Measurements from ENCODE around the gene SLC12A7. TPM values are rescaled to one million over a fixed set of nuclear protein-coding genes. Genes with fewer than 3 reads are reported as not detected.

The SLC12A7 gene
- total RNA-seq, 6 experiments from 2014 or later, result 38.9 to 65.2 (median 53.3) TPM

GRCh38 chr5:1011226-1011631, 100.6 kb downstream of the SLC12A7 start:
- peaks cover 0 to 5% (median 2%) of the 10 kb centered on the region in 4 donors for H3K4me1 ChIP-seq
- no peaks in the 10 kb centered on the region for H3K9me3 ChIP-seq
- ATAC-seq, result peak; percentile 34 to 63 (median 50)
- WGBS (ENCODE audit: insufficient coverage, low coverage, low lambda C conversion rate, missing lambda C conversion rate), result 49% methylated on average over 9 of the region's 11 CpGs
- no peak overlapping the region for H3K27ac ChIP-seq
- H3K36me3 ChIP-seq, result no peaks in the 10 kb centered on the region
- no peak overlapping the region for H3K4me3 ChIP-seq
- TF ChIP-seq POLR2A (IDR thresholded peaks at IDR 0.05) (no peak), CTCF (IDR thresholded peaks at IDR 0.05) (peak; percentile 28 to 53 (median 50))
- H3K27me3 ChIP-seq, result peaks cover 0 to 12% of the 10 kb centered on the region in 2 donors
- intact Hi-C loops (cut with DNase I), result no loop called here
- DNase-seq, result peak; percentile 49 to 70 (median 53)

GRCh38 chr5:1010641-1011046, 101.2 kb downstream of the SLC12A7 start:
- Histone ChIP-seq H3K36me3 (no peaks in the 10 kb centered on the region), H3K9me3 (no peaks in the 10 kb centered on the region), H3K27me3 (peaks cover 0 to 12% of the 10 kb centered on the region in 2 donors), H3K4me1 (peaks cover 0 to 5% (median 2%) of the 10 kb centered on the region in 4 donors), H3K4me3 (no peak overlapping the region), H3K27ac (no peak overlapping the region)
- WGBS (ENCODE audit: insufficient coverage, low coverage, low lambda C conversion rate, missing lambda C conversion rate), result 20% methylated on average over 1 of the region's 13 CpGs
- intact Hi-C loops (cut with DNase I), result no loop called here
- DNase-seq (peak; percentile 26 to 55 (median 46)), ATAC-seq (peak in 2 of 4 donors; percentile 11 to 35)
- no peak for TF ChIP-seq POLR2A (IDR thresholded peaks at IDR 0.05)
- TF ChIP-seq CTCF (IDR thresholded peaks at IDR 0.05), result no peak

GRCh38 chr5:1010181-1010510, 101.7 kb downstream of the SLC12A7 start:
- TF ChIP-seq POLR2A (IDR thresholded peaks at IDR 0.05), result no peak
- peak in 2 of 4 donors; percentile 16 to 19 for TF ChIP-seq CTCF (IDR thresholded peaks at IDR 0.05)
- 50% methylated on average over 3 of the region's 4 CpGs for WGBS (ENCODE audit: insufficient coverage, low coverage, low lambda C conversion rate, missing lambda C conversion rate)
- Histone ChIP-seq H3K9me3 (no peaks in the 10 kb centered on the region), H3K27me3 (peaks cover 0 to 12% of the 10 kb centered on the region in 2 donors), H3K4me1 (peaks cover 0 to 9% (median 2%) of the 10 kb centered on the region in 4 donors), H3K27ac (no peak overlapping the region), H3K4me3 (no peak overlapping the region), H3K36me3 (no peaks in the 10 kb centered on the region)
- DNase-seq (peak in 1 of 3 donors; percentile 15), ATAC-seq (peak in 1 of 4 donors; percentile 26)
- intact Hi-C loops (cut with DNase I), result no loop called here

GRCh38 chr5:1009359-1010180, 102.3 kb downstream of the SLC12A7 start:
- intact Hi-C loops (cut with DNase I), result no loop called here

More at GRCh38 chr5:1009359-1010180, 102.3 kb downstream of the SLC12A7 start:
- WGBS (ENCODE audit: insufficient coverage, low coverage, low lambda C conversion rate, missing lambda C conversion rate), result 5% methylated on average over 14 of the region's 70 CpGs
- TF ChIP-seq CTCF (IDR thresholded peaks at IDR 0.05) (no peak), POLR2A (IDR thresholded peaks at IDR 0.05) (no peak)
- Histone ChIP-seq H3K4me3 (peak overlapping the region; percentile 31 to 51 (median 32)), H3K4me1 (peaks cover 0 to 14% (median 2%) of the 10 kb centered on the region in 4 donors), H3K9me3 (no peaks in the 10 kb centered on the region), H3K27ac (no peak overlapping the region), H3K36me3 (no peaks in the 10 kb centered on the region), H3K27me3 (peaks cover 0 to 12% of the 10 kb centered on the region in 2 donors)
- no peak for ATAC-seq
- DNase-seq, result peak; percentile 17 to 41 (median 39)

All from right lobe of liver (tissue), 6 donors.